Bronchial epithelial cell (primary cell): Measurements from ENCODE around the gene FTO. TPM values are rescaled to one million over a fixed set of nuclear protein-coding genes. Genes with fewer than 3 reads are reported as not detected.
A peak's percentile ranks its signal among the peaks of the same experiment; 100 is the strongest.

Source experiments
- DNase-seq: peaks from one replicate; pipeline ENCODE4 v3.0.0-alpha.2; 2010; ENCODE audit warnings: low read depth
- FAIRE-seq: peaks from 2 replicates; lab custom pipeline; 2011; peaks lifted over from hg19 to GRCh38; lab: Jason Lieb, UNC
- H3K27me3 ChIP-seq: 2 replicates; pipeline ENCODE4 v1.5.1; 2011; ENCODE audit warnings: low read length; ENCODE audit not compliant: control insufficient read depth, insufficient read depth
- H3K36me3 ChIP-seq: 2 replicates; pipeline ENCODE4 v1.5.1; 2011; ENCODE audit warnings: low read length; ENCODE audit not compliant: control insufficient read depth, insufficient read depth
- H3K4me3 ChIP-seq: 2 replicates; pipeline ENCODE4 v1.5.1; 2011; ENCODE audit warnings: mild to moderate bottlenecking, low read depth, low read length, control low read depth
- CTCF ChIP-seq: IDR thresholded peaks from 2 replicates; pipeline ENCODE4 v1.5.1; 2011; ENCODE audit warnings: mild to moderate bottlenecking, moderate library complexity, low read length, control low read depth, inconsistent platforms; ENCODE audit not compliant: insufficient read depth, severe bottlenecking
- total RNA-seq: library from RNA; depleted of rRNA; stranded (reverse); fragments of >200 nt; gene quantifications from 2 replicates; pipeline ENCODE4 v1.2.1, GENCODE V29; 2014

FTO gene
- total RNA-seq, 1 donor from 2014 or later, result 41.6 TPM

- Histone ChIP-seq H3K36me3 (no peaks in the 10 kb centered on the region), H3K4me3 (no peak overlapping the region), H3K27me3 (no peaks in the 10 kb centered on the region)
- FAIRE-seq (no peak), DNase-seq (no peak)
- TF ChIP-seq CTCF, result no peak
Observed at GRCh38 chr16:54116124-54116655, 412.2 kb downstream of the FTO start.

GRCh38 chr16:54118846-54119245 lies 414.9 kb downstream of the FTO start:
- Histone ChIP-seq H3K36me3 (no peaks in the 10 kb centered on the region), H3K4me3 (no peak overlapping the region), H3K27me3 (no peaks in the 10 kb centered on the region)
- TF ChIP-seq CTCF, result no peak
- DNase-seq (peak; percentile 44), FAIRE-seq (no peak)

- FAIRE-seq (no peak), DNase-seq (peak; percentile 65)
- H3K36me3 ChIP-seq, result no peaks in the 10 kb centered on the region
Observed at GRCh38 chr16:54120846-54121480, 417.0 kb downstream of the FTO start.

GRCh38 chr16:54121539-54122295 lies 417.8 kb downstream of the FTO start:
- no peak for DNase-seq
- FAIRE-seq, result no peak
- TF ChIP-seq CTCF, result no peak
- Histone ChIP-seq H3K36me3 (no peaks in the 10 kb centered on the region), H3K4me3 (no peak overlapping the region), H3K27me3 (no peaks in the 10 kb centered on the region)

More at GRCh38 chr16:54120846-54121480, 417.0 kb downstream of the FTO start:
- TF ChIP-seq CTCF, result no peak
- no peak overlapping the region for H3K4me3 ChIP-seq
- no peaks in the 10 kb centered on the region for H3K27me3 ChIP-seq

GRCh38 chr16:54123766-54124165 lies 419.8 kb downstream of the FTO start:
- FAIRE-seq (no peak), DNase-seq (no peak)
- no peak overlapping the region for H3K4me3 ChIP-seq

More at GRCh38 chr16:54123766-54124165, 419.8 kb downstream of the FTO start:
- H3K36me3 ChIP-seq, result no peaks in the 10 kb centered on the region
- TF ChIP-seq CTCF, result no peak
- no peaks in the 10 kb centered on the region for H3K27me3 ChIP-seq
